Activated CD4-positive, alpha-beta T cell treated with anti-CD3 and anti-CD28 coated beads, Interleukin-2, amount 50 U/mL, for 24 hours (primary cell): Measurements from ENCODE around the gene PRKAG2.
"Not testable (repeated sequence)": the region's sequence is repeated elsewhere in the genome, so short reads cannot be mapped to it uniquely, and the experiment has no call there.

Source experiments
- DNase-seq, 2 donors: peaks; one replicate each; pipeline ENCODE4 v3.0.0-alpha.2; 2020; ENCODE audit warnings: low read depth in 1 of 2, low spot score in 1 of 2

The PRKAG2 gene

GRCh38 chr7:151755131-151755801 lies 121.6 kb downstream of the PRKAG2 start:
- DNase-seq = no peak

- no peak for DNase-seq
Measured at GRCh38 chr7:151754688-151755130, 122.2 kb downstream of the PRKAG2 start.

DNA sequence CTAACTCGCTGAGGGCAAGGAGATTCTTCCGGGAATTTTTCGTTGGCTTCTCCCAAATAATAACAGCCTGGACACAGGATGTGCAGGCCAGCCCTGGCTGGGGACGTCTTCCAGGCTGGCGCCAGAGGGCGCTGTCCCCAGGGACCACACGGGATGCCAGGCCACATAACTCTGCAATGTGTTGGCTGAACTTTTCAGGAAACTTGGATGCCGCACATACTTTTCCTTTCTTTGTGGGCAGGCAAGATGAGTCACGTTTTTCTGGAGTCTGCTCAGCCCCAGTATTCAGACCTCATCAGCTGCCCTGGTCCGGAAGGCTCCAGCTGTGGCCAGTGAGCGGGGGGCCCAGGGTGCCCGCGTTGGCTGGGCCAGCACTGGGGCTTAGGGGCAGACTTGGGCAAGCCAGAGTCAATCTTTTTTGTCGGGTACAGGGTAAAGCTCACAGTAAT lies 122.7 kb downstream of the PRKAG2 start:
- no peak for DNase-seq

- no peak for DNase-seq
Measured at GRCh38 chr7:151752816-151753595, 123.9 kb downstream of the PRKAG2 start.

DNA sequence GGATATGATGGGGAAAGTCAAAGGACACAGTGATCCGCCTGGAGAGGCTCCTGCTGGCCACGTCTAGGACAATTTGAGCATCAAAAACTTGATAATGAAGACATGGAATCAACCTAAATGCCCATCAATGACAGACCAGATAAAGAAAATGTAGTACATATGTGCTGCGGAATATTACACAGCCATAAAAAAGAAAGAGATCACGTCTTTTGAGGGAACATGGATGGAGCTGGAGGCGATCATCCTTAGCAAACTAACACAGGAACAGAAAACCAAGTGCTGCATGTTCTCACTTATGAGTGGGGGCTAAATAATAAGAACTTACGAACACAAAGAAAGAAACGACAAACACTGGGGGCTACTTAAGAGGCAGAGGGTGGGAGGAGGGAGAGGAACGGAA lies 124.9 kb downstream of the PRKAG2 start:
- no peak for DNase-seq

DNA sequence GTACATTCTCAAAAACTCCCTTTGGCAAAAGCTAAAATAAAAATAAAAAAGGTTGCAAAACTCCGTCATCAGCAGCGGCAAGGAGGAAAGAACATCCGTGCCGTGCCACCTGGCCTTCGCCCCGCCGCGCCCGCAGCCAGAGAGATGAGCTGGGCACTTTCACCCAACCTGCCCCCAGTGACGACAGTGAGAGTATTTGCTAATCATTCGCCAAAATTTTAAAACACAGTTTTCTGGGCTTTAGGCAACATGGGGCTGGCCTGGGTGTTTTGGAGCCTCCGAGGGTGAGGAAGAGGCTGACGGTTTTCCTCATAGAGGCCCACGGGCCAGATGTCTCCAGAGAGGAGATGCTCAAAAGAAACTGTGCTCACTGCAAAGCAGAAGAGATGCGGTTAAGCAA lies 128.2 kb downstream of the PRKAG2 start:
- no peak for DNase-seq

DNA sequence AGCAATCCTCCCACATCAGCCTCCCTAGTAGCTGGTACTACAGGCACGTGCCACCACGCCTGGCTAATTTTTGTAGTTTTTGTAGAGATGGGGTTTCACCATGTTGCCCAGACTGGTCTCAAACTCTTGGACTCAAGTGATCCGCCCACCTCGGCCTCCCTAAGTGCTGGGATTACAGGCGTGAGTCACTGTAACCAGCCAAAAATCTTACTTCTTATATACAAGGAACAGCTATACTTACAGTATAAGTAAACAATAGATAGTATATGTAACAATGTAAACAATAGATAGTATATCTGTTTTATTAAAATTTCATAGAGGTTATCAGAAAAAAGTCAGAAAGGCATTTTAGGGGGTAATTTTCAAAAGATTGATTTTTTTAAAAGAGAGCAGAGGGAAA lies 128.9 kb downstream of the PRKAG2 start:
- not testable (repeated sequence) for DNase-seq

DNA sequence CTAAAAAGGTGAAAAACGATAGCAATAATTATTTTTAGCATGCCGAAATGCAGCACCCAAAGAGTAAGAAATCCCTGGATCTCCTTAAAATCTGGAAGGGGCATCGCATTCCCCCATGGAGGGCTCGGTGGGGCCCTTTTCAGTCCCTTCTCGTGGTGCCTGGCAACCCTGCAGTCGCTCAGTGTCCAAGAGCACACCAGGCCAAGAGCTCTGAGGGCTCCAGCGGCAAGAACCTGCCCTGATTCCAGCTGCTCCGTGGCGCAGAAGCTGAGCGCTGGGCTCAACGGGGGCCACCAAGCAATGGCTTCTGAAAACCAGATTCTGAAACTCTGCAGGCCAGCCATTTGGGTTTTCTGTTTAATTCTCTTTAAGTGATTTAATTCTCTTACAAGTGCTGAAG lies 131.2 kb downstream of the PRKAG2 start:
- DNase-seq = no peak

DNA sequence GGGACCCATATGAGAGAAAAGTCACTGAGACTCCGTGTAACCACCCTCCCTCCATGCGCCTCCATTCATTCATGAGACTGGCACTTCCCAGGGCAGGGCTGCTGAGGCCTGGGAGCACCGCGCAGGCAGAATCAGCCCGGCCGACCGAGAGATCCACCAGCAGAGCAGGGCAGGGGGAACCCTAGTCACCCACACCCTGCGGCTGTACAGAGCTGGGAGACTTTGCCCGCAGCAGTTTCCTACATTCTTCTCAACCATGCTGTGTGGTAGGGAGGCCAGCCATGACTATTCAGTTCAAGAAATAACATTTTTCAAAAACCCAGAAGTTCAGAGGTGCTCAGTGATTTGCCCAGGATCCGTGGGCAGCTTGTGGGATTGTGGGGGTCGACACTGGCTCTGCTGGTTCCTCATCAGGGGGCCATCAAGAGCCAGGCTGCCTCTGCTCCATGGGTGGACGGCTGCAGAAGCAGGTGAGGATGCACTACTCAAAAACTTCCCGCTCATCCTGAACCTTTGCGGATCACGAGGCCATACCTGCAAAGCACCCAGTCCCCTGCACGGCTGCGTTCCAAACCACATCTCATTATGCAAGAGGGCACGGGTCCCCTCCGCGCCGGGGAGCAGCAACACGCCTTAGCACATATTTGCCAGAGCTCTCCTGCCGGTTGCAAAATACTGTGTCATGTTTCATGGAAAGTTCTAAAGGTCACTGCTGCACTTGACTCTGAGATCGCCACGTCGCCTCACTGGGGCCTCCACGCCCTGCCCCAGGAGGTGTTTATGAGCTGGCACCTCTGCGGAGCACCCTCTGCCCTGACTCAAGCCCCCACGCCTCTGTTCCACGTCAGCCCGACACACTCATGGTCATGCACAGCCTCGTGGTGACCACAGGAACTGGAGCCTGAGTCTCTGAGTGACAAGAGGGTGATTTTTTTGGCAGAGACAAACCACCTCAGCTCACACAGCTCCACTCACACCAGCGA lies 132.0 kb downstream of the PRKAG2 start:
- no peak for DNase-seq

DNA sequence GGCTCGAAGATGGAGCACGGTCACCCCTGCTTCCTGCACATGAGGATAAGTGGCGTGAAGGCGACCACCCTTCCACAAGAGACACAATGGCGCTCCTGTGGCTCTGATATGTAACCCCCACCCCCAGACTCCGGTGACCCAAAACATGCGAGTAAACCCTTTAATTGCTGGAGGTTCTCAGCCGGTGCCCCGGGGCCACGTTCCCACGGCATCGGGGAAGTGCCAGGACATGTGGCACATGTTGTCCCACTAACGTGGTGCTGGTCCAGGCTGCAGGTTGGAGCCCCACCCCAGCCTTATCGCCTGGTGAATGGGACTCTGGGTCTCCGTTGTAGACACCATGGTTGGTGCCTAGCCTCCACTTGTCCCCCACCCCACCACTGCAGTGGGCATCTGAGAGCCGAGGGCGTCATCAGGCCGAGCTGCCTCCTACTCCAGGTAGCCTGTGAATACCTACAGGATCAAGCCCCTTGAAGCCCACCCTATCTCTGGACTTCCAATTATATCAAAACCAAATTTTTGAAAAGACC lies 132.8 kb downstream of the PRKAG2 start:
- no peak for DNase-seq

DNA sequence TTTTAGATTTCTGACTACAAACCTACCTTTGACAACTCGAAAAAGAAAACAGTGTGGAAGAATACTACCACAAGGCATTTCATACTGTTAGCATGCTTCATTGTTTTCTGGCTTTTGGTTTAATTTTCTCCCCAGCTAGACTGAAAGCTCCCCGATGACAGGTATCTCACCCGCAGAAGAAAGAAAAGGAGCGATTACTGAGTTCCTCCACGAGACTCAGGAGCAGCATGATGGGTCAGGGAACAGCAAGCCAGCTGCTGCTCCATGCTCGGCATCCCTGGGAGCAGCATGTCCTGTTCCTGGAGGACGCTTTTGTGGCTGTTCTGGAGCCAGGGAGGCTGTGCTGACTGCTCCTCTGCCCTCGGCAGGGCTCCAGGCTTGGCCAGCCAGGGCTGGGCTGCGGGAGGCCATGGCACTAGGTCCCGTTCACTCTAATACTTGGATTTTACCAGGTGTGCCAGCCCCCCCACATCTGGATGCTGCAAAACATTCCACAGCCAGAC lies 133.4 kb downstream of the PRKAG2 start:
- no peak for DNase-seq

DNA sequence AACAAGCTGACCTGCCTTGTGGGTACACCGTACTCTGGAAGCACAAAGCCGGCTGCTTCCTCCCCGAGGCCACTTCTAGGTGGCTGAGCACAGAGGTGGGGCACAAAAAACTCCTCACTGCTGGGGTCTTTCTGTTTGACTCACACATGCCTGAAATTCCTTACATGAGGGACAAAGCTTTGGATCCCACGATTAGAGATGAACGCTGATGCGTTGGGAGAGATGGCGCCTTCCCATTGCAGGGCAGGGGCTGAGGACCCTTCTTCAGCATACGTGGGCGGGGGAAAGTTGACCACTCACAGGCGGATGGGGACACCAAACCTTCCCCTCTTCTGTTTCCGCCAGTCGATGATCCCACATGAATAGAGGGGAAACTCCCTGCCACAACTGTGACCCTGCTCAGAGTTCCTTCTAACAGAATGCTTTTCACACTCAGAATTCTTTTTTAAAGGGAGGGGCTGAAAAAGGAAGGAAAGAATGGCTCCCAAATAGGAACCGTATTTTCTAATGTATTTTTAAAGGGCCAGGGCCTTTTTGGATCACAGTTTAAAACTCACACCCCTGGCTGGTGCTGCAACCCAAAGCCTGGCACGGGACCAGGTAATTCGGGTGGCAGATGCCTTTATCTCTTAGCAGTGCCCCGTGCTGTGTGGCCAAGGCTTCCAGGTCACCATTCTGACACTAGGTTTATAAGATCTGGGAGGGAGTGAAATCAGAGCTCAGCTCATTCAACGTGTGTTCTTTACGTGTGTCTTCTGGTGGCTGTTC lies 134.0 kb downstream of the PRKAG2 start:
- DNase-seq = no peak

DNA sequence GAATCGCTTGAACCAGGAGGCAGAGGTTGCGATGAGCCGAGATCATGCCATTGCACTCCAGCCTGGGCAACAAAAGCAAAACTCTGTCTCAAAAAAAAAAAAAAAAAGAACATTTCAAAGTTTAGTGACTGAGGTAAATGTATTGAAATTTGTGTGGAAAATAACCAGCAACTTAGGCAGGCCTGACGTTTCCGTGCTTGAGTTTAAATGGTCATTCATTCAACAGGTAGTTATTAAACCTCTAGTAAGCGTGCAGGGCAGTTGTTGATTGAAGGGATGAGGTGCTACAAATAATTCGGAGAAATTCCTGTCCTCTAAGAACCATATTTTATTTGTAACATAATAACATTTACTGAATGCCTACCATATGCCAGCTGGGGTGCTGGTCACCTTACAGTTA lies 135.3 kb downstream of the PRKAG2 start:
- no peak for DNase-seq

DNA sequence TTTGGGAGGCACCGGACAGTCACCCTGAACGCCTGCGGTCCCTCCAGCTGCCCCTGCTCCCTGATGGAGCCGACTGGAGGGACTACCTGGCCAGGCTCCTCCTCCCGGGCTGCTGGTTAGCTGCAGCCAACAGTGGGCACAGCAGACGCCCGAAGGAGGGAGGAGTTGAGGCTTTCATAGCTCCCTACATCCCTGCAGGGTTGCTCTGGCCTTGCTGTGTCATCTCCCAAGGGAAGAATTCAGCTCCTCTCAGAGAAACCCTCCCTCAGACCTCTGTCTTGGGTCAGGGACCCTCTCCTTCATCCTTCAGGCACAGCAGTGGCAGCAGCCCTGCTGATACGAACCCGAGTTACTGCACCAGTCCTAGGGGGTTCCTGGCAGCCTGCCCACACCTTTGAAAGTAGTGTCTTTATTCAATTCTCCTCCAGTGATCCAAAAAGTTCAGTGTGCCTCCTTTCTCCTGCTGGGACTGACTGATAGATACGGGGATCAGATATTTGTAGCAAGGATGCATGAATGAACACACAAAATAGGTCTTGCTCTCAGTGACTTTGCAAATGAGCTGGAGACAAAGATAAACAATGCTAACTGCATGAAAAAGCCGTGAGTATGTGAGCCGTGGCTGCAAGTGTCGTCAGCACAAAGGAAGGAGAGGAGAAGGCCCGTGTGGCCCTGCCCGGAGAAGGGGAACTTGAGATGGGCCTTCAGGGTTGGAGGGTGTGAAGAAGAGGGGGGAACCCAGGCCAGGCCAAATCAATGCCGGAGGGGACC lies 136.6 kb downstream of the PRKAG2 start:
- no peak for DNase-seq

- no peak for DNase-seq
Measured at GRCh38 chr7:151738925-151739324, 138.0 kb downstream of the PRKAG2 start.

DNA sequence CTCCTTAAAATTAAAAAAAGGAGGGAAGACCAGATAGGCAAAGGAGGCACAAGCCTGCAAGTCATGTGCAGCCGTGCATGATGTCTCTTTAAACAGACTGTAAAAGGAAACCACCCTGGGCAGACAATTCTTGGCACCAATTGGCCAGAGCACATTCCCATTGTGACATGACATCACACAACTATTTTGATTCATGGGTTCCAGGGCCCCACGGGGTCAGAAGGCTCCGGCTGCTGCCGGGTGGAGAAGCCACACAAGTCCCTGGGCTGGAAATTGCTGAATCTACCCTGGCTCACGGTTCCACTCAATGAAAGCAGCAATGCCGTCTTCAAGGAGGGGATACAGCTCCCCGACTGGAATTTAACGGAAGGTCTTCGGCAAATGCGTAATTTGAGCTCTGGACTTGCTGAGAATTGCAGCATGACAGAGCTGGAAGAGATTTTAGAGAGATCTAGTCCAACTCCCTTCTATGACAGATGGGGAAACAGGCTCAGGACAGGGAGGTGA lies 140.5 kb downstream of the PRKAG2 start:
- DNase-seq = no peak

DNA sequence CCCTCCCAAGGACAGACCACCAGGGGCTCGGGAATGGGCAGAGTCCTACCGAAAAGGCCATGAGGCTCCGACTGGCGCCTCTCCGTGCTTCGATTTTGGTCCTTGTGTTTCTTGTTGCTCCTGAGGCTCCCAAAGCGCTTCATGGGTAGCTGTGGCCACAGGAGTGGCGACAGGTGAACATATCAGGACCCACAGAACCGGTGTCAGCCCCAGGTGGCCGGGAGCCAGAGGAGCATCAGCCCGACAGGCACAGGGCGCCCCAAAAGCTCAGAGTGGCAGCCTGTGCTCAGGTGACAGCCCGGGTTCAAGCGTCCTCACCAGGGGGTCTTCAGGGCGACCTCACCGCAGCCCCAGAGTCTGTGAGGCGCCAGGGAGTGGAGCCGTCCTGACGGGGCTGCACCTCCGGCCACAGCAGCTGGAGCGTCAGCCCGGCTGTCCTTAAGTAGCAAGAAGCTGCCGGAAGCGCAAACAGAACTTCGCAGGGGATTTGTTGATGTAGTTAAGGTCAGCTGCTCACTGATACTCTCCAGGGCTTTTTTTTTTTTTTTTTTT lies 141.0 kb downstream of the PRKAG2 start:
- DNase-seq = no peak

DNA sequence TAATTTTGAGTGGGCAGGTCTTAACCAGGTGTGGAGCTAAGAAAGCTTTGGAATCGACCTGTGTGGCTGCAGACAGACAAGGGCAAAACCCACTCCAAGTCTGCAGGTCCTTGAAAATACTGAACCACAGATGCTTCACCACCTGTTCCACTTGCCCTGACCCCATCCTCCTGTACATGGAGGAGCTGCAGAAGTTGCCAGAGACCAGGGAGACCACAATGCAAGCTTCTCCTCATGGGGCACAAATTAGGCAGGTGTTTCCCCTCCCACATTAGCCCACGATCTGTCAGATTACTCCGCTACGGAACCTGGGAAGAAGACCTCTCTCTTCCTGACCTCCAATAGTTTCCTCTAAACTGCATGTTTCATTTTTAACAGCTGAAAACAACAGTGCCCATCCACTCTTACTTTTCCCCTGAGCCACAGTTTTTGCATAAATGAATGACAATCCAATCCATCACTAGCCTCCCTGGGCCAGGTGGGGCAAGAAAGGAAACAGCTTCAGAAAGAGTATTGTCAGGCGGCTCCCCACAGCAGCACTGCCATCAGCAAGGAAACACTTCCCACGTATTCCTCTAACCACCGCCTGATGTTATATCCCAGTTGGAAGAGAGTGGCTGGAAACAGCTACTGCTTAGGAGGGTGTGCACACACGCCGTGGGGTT lies 141.6 kb downstream of the PRKAG2 start:
- no peak for DNase-seq
